Amniotic epithelial cell (primary cell): ENCODE data around the gene MTHFD2.
"Not testable (repeated sequence)": the region's sequence is repeated elsewhere in the genome, so short reads cannot be mapped to it uniquely, and the experiment has no call there.

Source experiments
- DNase-seq: peaks from one replicate; pipeline ENCODE4 v3.0.0-alpha.2; 2010; ENCODE audit warnings: low read depth

The MTHFD2 gene

GRCh38 chr2:74198461-74199274, at the start of gene MTHFD2:
Gene MTHFD2, plus strand, starts transcription at chr2:74198615. Its CDS starts 27 bp downstream, at chr2:74198642.
- peak; percentile 96 for DNase-seq

- DNase-seq = no peak
Measured at GRCh38 chr2:74149247-74149525, 49.2 kb upstream of the MTHFD2 start.

DNA sequence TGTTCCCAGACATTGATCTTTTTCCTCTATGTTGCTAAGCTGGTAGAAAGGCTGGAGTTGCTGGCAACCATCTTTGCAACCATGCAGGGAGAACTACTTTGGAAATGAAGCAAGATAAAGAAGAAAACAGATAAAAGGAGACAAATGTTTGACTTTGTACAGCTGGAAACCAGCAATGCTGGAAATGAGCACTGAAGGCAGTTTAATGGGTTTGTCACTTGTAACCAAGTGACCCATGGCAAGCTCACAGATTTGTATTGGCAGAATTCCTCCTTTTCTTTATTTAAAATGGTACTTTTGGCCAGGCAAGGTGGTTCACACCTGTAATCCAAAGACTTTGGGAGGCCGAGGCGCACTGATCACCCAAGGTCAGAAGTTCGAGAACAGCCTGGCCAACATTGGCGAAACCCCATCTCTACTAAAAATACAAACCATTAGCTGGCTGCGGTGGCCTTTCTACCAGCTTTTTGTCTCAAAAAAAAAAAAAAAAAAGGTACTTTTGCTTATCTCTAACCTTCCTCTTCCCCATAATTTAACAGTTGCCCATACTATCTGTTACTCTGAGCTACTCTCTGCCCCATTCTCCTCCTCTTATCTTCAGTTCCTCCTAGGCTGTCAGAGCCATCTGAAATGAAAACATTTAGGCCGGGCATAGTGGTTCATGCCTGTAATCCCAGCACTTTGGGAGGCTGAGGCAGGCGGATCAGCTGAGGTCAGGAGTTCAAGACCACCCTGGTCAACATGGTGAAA, 48.7 kb upstream of the MTHFD2 start:
- no peak for DNase-seq

DNA sequence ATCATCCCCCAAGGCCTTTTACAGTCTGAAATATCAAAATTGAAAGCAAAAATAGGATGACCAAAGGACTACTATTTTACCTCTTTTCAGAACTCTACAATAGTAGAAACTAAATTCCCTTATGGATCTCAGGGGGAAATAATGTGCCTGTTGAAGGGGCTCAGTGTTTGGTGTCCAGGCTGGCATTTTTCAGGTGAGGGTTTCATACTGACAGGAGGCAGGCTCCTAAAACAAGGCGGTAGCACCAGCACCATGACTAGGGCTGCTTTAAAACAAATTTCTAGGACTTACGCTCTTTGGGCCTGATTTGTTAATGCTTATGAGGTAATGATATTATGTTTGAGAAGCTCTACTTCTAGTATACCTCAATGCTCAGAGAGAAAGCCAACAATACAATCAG, 45.5 kb upstream of the MTHFD2 start:
- no peak for DNase-seq

GRCh38 chr2:74155830-74156229, 42.6 kb upstream of the MTHFD2 start:
- DNase-seq = no peak

DNA sequence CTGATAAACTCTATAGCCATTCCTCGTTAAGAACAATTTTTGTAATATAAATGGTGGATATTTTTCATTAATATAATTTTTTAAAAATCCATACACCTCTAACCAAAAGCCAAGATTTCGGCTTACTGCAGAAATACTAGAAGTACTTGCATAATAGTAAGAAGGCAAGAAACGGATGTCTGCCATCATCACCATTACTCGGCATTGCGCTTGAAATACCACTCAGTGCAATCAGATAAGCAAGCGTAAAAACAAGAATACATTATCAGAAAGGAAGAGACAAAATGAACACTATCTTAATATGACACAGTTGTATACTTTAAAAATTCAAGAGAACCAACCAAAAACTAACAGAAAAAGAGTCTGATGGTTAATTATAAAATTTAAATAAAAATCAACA, 35.5 kb upstream of the MTHFD2 start:
- DNase-seq = no peak

- no peak for DNase-seq
Measured at GRCh38 chr2:74164761-74165160, 33.7 kb upstream of the MTHFD2 start.

DNA sequence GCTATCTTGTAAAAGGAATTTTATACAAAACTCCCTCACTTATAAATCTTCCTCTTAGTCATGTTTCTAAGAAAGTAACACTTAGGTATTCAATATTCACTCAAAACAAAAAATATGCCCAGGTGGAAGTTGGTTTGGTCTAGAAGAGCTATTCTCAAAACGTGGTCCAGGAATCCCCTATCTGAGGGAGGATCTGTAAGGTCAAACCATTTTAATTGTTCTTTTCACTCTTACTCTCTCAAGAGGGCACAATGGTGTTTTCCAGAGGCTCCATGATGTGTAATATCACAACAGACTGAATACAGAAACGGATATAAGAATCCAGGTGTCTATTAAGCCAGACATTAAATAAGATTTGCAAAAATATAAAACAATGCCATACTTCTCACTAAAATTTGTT, 29.7 kb upstream of the MTHFD2 start:
- DNase-seq = no peak

DNA sequence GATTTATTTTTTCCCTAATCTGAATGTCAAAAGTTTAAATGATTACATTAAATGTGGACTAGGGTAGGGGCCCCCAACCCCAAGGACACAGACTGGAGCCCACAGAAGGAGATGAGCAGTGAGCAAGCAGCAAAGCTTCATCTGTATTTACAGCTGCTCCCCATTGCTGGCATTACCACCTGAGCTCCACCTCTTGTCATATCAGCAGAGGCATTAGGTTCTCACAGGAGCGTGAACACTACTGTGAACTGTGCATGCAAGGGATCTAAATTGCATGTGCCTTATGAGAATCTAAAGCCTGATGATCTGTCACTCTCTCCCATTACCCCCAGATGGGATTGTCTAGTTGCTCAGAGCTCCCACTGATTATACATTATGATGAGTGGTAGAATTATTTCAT, 23.5 kb upstream of the MTHFD2 start:
- DNase-seq = no peak

- DNase-seq = no peak
Measured at GRCh38 chr2:74177696-74178095, 20.7 kb upstream of the MTHFD2 start.

DNA sequence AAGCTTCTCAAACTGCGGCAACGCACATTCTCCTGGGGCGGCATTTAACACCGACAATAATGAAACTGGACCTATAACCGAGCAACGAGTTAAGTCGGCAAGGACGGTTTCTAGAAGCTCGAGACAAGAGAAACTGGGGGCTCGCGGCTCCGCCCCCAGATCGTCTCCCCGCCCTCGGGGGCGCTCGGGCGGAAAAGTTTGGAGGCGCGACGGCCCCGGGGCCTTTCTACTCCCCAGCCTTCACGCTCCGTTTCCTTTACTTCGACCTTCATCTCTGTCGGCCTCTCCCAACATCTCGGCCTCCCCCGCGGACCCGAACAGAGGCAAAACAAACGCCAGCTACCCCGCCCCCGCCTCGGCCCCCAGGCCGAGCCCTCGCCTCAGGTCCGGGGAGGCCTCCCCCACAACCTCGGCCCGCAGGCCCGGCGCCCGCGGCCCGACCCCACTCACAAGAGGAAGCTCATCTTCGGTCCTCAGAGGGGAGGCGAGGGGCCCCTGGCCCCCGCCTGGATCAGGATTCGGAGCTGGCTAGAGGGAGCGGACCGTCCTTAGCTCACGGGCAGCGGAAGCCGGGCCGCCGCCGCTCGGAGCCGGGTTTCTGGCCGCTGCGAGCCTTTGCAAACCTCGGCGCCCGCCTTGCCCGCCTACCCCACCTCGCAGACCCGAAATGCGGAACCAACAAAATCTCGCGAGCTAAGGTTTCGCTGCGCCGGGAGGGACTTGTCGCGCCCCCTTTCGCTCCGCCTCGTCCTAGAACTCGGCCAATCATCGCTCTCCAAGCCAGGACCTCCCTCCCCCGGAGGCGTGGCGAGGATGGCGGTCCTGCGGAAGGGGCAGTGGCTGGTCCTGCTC, 20.0 kb upstream of the MTHFD2 start, which contains the start of gene MOB1A:
Gene MOB1A (minus strand): TSS at position 669 of the 852 bp plus-strand sequence. CDS start 205 bp downstream, at position 464.
- peak; percentile 98 for DNase-seq

DNA sequence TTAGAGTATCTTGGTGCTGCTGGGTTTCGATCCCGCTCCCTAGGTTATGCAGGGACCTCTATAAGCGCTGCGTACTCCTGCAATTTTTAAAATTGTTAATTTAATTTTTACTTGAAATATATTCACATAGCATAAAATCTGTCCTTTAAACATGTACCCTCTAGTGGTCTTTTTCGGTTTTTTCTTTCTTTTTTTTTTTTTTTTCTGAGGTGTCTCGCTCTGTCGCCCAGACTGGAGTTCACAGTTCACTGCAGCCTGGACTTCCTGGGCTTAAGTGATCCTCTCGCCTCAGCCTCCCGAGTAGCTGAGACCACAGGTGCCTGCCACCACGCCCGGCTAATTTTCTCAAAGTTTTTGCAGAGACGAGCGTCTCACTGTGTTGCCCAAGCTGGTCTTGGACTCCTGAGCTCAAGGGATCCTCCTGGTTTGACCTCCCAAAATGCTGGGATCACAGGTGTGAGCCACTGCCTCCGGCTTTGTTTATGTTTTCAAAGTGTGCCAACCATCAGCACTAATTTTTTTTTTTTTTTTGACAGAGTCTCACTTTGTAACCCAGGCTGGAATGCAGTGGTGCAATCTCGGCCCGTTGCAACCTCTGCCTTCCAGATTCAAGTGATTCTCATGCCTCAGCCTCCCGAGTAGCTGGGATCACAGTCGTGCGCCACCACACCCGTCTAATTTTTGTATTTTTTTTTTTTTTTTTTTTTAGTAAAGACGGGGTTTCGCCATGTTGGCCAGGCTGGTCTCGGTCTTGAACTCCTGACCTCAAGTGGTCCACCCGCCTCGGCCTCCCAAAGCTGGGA, 19.2 kb upstream of the MTHFD2 start:
- no peak for DNase-seq

DNA sequence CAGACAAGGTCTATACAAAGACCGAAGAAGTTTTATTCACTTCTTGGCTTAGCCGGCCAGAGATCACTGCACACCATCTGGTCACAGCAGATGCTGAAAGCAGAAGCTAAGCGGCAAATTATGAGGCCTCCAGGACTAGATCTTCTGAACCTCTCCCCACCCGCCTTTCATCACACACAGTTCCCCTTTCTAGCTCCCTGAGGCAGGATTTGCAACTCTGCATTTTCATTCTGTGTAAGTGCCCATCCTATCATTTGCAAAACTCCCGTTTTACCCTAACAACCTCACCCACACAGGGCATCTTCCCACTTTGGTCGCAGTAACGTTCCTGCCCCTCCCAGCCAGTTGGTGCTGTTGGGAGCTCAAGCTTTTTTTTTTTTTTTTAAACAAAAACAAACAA, 16.7 kb upstream of the MTHFD2 start:
- DNase-seq = no peak

DNA sequence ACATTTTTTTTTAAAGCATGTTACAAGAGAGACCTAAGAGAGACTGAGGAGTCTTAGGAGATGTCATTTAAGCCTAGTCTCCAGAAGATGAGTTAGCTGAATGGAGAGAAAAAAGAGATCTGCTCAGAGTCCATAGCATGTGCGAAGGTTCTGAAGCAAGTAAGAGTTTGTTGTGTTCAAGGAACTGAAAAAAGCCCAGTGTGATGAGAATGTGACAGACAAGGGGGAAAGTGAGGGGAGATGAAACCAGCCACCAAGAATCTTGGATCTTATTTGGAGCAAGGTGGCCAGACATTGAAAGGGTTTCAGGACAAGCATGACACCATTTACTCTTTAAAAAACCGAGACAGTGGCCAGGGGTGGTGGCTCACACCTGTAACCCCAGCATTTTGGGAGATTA, 14.5 kb upstream of the MTHFD2 start:
- DNase-seq = no peak

DNA sequence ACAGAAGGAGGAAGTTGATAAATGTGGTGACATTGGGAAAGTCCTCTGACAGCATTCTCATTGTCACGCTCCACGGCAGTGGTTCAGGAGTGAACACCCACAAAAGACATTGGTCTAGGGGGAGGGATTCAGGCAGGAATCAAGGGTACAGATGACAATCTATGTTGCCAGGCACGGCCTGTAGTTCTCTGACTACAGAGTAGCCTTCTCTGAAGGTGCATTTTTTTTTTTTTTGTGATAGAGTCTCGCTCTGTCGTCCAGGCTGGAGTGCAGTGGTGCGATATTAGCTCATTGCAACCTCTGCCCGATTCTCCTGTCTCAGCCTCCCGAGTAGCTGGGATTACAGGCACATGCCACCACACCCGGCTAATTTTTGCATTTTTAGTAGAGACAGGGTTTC, 12.4 kb upstream of the MTHFD2 start:
- no peak for DNase-seq

GRCh38 chr2:74186706-74187105, 11.7 kb upstream of the MTHFD2 start:
- not testable (repeated sequence) for DNase-seq

DNA sequence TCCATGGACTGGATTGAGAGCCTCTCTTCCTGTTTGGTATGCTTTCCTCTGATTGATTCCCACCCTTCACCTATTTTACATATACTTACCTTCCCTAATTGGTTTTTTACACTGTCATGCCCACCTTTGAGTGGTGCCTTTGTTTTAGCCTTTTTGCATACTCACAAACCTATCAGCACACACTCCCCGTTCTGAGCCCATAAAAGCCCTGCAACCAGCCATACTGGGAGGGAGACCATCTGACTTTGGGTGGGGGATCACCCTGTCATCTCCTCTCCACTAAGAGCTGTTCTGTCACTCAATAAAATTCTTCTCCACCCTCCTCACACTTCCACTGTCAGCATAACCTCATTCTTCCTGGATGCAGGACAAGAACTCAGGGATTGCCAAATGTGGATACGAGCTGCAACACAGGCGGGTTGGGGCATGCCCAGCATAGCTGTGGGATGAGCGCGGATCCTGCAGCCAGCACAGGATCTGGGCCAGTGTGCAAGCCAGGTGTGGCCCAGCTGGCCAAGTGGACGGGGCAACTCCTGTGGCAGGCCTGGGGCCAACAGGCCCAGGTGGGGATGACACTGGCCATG, 10.3 kb upstream of the MTHFD2 start:
- DNase-seq = peak; percentile 57

GRCh38 chr2:74188696-74189095, 9.7 kb upstream of the MTHFD2 start:
- DNase-seq = no peak

DNA sequence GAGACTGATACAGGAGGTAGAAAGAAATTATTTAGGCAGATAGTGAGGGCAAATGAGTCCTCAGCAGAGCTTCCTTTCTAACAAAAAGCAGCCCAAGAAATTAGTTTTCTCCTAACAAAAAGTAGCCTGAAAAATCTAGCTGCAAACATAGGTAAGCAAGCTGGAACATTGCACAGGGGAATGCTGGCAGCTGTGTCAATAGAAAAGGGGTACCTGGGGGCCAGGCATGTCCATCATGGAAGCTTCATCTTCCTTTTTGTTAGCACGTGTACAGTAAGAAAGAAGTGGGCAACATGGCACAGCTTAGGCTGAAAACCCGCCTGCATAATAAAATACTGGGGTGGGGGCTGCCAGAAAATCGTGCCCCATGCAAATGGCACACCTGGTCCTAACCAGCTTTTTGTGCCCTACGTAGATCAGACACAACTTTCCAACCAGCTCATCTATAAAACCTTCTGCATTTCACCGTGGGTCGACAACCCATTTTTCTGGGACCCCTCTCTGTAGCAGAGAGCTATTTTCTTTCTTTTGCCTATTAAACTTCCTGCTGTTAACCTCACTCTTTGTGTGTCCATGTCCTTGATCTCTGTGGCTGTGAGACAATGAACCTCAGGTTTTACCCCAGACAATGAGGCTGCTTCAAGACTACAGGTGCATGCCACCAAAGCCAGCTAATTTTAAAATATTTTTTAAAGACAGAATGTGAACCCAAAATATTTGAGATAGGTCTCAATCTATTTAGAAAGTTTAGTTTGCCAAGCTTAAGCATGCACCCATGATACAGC, 6.6 kb upstream of the MTHFD2 start:
- no peak for DNase-seq

- DNase-seq = no peak
Measured at GRCh38 chr2:74194799-74195198, 3.6 kb upstream of the MTHFD2 start.

- no peak for DNase-seq
Measured at GRCh38 chr2:74197049-74197448, 1.4 kb upstream of the MTHFD2 start.
